K562 (cell line): ENCODE data around the gene CNIH4. TPM values are rescaled to one million over a fixed set of nuclear protein-coding genes. Genes with fewer than 3 reads are reported as not detected.
A peak's percentile ranks its signal among the peaks of the same experiment; 100 is the strongest.

ENCODE experiments used
- GATA2 ChIP-seq: sonication (generic); formaldehyde crosslinking; IDR thresholded peaks from 2 replicates; pipeline ENCODE4 v1.4.0; 2020; ENCODE audit warnings: mild to moderate bottlenecking, missing genetic modification reagents
- GTF2F1 ChIP-seq: IDR thresholded peaks from 2 replicates; pipeline ENCODE4 v1.6.1; 2011; ENCODE audit warnings: low read depth, low read length, improper control_type of control experiment
- HMGN3 ChIP-seq: IDR thresholded peaks from 2 replicates; pipeline ENCODE4 v1.6.1; 2011; ENCODE audit warnings: borderline replicate concordance, low read depth, mild to moderate bottlenecking, mixed read lengths, low read length; ENCODE audit not compliant: insufficient read length; ENCODE audit errors: extremely low read depth
- JUND ChIP-seq, 2 experiments: IDR thresholded peaks; 2 replicates in 1 of 2; 3 replicates in 1 of 2; pipeline ENCODE4 v1.6.1; 2011; ENCODE audit warnings: borderline replicate concordance in 2 of 2, low read depth in 2 of 2, low read length in 2 of 2, improper control_type of control experiment in 1 of 2, missing biosample characterization in 1 of 2, missing genetic modification characterization in 1 of 2, missing genetic modification reagents in 1 of 2
- LARP7 ChIP-seq: fragments of 450-650 bp; IDR thresholded peaks from 2 replicates; pipeline ENCODE4 v1.6.1; 2016
- PML ChIP-seq: IDR thresholded peaks from 2 replicates; pipeline ENCODE4 v1.6.1; 2012; ENCODE audit warnings: low read length, inconsistent platforms
- TBP ChIP-seq: optimal IDR thresholded peaks from 2 replicates; pipeline ENCODE3; 2011; ENCODE audit warnings: low read depth, low read length, improper control_type of control experiment
- ZNF77 ChIP-seq: fragments of 250-450 bp; sonication (Bioruptor Pico); IDR thresholded peaks from 2 replicates; pipeline ENCODE4 v1.5.0; 2020
- polyA plus RNA-seq, 8 experiments: library from polyadenylated mRNA; depleted of rRNA in 4 of 8; stranded (reverse) in 5 of 8; unstranded in 3 of 8; fragments of >200 nt; fragmentation: Nextera tagmentation in 2 of 8; fragmentation: Illumina TruSeq in 1 of 8; extraction: Ambion mirVana in 2 of 8; extraction: Trizol in 1 of 8; gene quantifications; 2 replicates each; pipeline versions ENCODE4 v1.2.1 to v1.2.3, GENCODE V29; 2011 to 2014; ENCODE audit warnings: inconsistent platforms in 1 of 8, missing spikeins in 1 of 8
- total RNA-seq, 7 experiments: library from RNA; depleted of rRNA in 6 of 7; stranded (reverse); fragments of >200 nt in 6 of 7; fragmentation: Illumina TruSeq in 2 of 7; extraction: Trizol in 2 of 7; gene quantifications; 2 replicates each; pipeline versions ENCODE4 v1.2.1 to v1.2.3, GENCODE V29; 2011 to 2021; ENCODE audit warnings: low replicate concordance in 1 of 7
- TF ChIP-seq, protein P1 (sequence below): fragments of 450-650 bp; IDR thresholded peaks from 2 replicates; pipeline ENCODE4 v1.6.1; 2018; ENCODE audit not compliant: partially characterized antibody
- TF ChIP-seq, protein P2 (sequence below): fragments of 250-450 bp; sonication (Bioruptor Pico); IDR thresholded peaks from 2 replicates; pipeline ENCODE4 v1.5.0; 2020; ENCODE audit warnings: mild to moderate bottlenecking, borderline replicate concordance
- TF ChIP-seq, protein P3 (sequence below): sonication (generic); formaldehyde crosslinking; IDR thresholded peaks from 2 replicates; pipeline ENCODE4 v1.8.0; 2022; ENCODE audit warnings: mild to moderate bottlenecking, missing genetic modification reagents
- TF ChIP-seq, protein P4 (sequence below): fragments of 450-650 bp; formaldehyde crosslinking; IDR thresholded peaks from 2 replicates; pipeline ENCODE4 v1.4.0; 2020; ENCODE audit warnings: mild to moderate bottlenecking, moderate library complexity

Gene CNIH4
- total and polyA plus RNA-seq, 9 of the 15 experiments (the other 6 are each of a cell fraction or from before 2014, with no cell fraction given) = 41.3 to 266 (median 61.1) TPM

DNA sequence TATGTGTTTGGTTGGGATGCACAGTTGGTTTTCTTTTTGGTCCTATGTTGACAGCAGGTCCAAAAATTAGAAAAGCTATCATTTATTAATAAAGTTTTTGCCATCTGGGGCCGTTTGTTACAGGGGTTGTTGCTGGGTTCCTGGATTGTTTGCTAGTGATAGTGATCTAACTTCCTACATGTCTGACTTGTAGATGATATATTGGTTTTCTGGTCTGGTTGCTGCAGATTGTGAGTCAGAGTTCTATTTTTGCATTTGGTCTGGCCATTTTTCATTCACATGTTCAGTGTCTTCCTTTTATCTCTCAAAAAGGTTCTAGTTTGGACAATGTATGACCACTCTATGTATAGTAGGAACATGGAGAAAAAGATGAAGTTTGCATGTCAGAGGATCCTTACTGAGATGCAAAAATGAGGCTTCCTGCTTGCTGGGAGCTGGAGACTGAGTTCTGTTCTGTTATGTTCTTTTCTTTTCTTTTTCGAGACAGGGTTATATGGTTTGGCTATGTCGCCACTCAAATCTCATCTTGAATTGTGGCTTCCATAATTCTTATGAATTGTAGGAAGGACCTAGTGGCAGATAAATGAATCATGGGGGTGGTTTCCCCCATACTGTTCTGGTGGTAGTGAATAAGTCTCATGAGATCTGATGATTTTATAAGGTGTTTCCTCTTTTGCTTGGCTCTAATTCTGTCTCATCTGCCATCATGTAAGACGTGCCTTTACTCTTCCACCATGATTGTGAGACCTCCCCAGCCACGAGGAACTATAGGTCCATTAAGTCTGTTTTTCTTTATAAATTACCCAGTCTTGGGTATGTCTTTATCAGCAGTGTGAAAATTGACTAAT, 22.5 kb upstream of the CNIH4 start (continued):
- TF ChIP-seq, protein P1, sequence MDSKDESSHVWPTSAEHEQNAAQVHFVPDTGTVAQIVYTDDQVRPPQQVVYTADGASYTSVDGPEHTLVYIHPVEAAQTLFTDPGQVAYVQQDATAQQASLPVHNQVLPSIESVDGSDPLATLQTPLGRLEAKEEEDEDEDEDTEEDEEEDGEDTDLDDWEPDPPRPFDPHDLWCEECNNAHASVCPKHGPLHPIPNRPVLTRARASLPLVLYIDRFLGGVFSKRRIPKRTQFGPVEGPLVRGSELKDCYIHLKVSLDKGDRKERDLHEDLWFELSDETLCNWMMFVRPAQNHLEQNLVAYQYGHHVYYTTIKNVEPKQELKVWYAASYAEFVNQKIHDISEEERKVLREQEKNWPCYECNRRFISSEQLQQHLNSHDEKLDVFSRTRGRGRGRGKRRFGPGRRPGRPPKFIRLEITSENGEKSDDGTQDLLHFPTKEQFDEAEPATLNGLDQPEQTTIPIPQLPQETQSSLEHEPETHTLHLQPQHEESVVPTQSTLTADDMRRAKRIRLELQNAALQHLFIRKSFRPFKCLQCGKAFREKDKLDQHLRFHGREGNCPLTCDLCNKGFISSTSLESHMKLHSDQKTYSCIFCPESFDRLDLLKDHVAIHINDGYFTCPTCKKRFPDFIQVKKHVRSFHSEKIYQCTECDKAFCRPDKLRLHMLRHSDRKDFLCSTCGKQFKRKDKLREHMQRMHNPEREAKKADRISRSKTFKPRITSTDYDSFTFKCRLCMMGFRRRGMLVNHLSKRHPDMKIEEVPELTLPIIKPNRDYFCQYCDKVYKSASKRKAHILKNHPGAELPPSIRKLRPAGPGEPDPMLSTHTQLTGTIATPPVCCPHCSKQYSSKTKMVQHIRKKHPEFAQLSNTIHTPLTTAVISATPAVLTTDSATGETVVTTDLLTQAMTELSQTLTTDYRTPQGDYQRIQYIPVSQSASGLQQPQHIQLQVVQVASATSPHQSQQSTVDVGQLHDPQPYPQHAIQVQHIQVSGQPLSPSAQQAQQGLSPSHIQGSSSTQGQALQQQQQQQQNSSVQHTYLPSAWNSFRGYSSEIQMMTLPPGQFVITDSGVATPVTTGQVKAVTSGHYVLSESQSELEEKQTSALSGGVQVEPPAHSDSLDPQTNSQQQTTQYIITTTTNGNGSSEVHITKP = no peak
- TF ChIP-seq GTF2F1 = no peak
- no peak for TF ChIP-seq HMGN3
- no peak for TF ChIP-seq TBP
- TF ChIP-seq, protein P2, sequence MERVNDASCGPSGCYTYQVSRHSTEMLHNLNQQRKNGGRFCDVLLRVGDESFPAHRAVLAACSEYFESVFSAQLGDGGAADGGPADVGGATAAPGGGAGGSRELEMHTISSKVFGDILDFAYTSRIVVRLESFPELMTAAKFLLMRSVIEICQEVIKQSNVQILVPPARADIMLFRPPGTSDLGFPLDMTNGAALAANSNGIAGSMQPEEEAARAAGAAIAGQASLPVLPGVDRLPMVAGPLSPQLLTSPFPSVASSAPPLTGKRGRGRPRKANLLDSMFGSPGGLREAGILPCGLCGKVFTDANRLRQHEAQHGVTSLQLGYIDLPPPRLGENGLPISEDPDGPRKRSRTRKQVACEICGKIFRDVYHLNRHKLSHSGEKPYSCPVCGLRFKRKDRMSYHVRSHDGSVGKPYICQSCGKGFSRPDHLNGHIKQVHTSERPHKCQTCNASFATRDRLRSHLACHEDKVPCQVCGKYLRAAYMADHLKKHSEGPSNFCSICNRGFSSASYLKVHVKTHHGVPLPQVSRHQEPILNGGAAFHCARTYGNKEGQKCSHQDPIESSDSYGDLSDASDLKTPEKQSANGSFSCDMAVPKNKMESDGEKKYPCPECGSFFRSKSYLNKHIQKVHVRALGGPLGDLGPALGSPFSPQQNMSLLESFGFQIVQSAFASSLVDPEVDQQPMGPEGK = no peak
- peak; percentile 72 for TF ChIP-seq PML
- no peak for TF ChIP-seq ZNF77
- TF ChIP-seq JUND (IDR thresholded peaks at IDR 0.05; ENCODE audit: borderline replicate concordance, low read depth, low read length) = peak; percentile 93
- peak; percentile 92; the same call in 2 of the 3 replicates for TF ChIP-seq JUND (tag; IDR thresholded peaks at IDR 0.05; ENCODE audit: borderline replicate concordance, low read depth, low read length)
- no peak for TF ChIP-seq LARP7
- TF ChIP-seq, protein P3, sequence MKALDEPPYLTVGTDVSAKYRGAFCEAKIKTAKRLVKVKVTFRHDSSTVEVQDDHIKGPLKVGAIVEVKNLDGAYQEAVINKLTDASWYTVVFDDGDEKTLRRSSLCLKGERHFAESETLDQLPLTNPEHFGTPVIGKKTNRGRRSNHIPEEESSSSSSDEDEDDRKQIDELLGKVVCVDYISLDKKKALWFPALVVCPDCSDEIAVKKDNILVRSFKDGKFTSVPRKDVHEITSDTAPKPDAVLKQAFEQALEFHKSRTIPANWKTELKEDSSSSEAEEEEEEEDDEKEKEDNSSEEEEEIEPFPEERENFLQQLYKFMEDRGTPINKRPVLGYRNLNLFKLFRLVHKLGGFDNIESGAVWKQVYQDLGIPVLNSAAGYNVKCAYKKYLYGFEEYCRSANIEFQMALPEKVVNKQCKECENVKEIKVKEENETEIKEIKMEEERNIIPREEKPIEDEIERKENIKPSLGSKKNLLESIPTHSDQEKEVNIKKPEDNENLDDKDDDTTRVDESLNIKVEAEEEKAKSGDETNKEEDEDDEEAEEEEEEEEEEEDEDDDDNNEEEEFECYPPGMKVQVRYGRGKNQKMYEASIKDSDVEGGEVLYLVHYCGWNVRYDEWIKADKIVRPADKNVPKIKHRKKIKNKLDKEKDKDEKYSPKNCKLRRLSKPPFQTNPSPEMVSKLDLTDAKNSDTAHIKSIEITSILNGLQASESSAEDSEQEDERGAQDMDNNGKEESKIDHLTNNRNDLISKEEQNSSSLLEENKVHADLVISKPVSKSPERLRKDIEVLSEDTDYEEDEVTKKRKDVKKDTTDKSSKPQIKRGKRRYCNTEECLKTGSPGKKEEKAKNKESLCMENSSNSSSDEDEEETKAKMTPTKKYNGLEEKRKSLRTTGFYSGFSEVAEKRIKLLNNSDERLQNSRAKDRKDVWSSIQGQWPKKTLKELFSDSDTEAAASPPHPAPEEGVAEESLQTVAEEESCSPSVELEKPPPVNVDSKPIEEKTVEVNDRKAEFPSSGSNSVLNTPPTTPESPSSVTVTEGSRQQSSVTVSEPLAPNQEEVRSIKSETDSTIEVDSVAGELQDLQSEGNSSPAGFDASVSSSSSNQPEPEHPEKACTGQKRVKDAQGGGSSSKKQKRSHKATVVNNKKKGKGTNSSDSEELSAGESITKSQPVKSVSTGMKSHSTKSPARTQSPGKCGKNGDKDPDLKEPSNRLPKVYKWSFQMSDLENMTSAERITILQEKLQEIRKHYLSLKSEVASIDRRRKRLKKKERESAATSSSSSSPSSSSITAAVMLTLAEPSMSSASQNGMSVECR = no peak
- peak; percentile 70 for TF ChIP-seq GATA2 (CRISPR knock-in tag)
- TF ChIP-seq, protein P4, sequence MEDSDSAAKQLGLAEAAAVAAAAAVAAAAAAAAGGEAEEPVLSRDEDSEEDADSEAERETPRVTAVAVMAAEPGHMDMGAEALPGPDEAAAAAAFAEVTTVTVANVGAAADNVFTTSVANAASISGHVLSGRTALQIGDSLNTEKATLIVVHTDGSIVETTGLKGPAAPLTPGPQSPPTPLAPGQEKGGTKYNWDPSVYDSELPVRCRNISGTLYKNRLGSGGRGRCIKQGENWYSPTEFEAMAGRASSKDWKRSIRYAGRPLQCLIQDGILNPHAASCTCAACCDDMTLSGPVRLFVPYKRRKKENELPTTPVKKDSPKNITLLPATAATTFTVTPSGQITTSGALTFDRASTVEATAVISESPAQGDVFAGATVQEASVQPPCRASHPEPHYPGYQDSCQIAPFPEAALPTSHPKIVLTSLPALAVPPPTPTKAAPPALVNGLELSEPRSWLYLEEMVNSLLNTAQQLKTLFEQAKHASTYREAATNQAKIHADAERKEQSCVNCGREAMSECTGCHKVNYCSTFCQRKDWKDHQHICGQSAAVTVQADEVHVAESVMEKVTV (CRISPR knock-in tag) = 0 out of 2 replicates have a peak, but pooled peaks have one; percentile 8
